RWPE2 (cell line): ENCODE data around the gene MAP2K7.

ENCODE experiments used
- ATAC-seq: fragments of 200-7000 bp; cut with Tn5 transposase; 3 replicates; pipeline ENCODE4 v1.9.1; 2021; ENCODE audit warnings: low read depth
- DNase-seq: peaks from one replicate; pipeline ENCODE4 v3.0.0-alpha.2; 2020; ENCODE audit warnings: low spot score
- H3K27ac ChIP-seq: fragments of 450-650 bp; 2 replicates; pipeline ENCODE4 v1.5.1; 2017; ENCODE audit warnings: mild to moderate bottlenecking; ENCODE audit not compliant: poor library complexity, severe bottlenecking
- H3K27me3 ChIP-seq: fragments of 250-450 bp; sonication (Bioruptor Pico); 2 replicates; pipeline ENCODE4 v1.5.1; 2021; ENCODE audit warnings: mild to moderate bottlenecking, moderate library complexity; ENCODE audit not compliant: insufficient read depth, poor library complexity, severe bottlenecking
- H3K36me3 ChIP-seq: fragments of 250-450 bp; sonication (Bioruptor Pico); 2 replicates; pipeline ENCODE4 v1.5.1; 2020; ENCODE audit warnings: low read depth, mild to moderate bottlenecking, moderate library complexity
- H3K4me1 ChIP-seq: fragments of 250-450 bp; sonication (Bioruptor Pico); 2 replicates; pipeline ENCODE4 v1.5.1; 2021; ENCODE audit warnings: mild to moderate bottlenecking, moderate library complexity; ENCODE audit not compliant: insufficient read depth, poor library complexity, severe bottlenecking
- H3K4me3 ChIP-seq: fragments of 250-450 bp; sonication (Bioruptor Pico); 2 replicates; pipeline ENCODE4 v1.5.1; 2021; ENCODE audit warnings: mild to moderate bottlenecking, moderate library complexity; ENCODE audit not compliant: severe bottlenecking
- H3K9me3 ChIP-seq: fragments of 250-450 bp; sonication (Bioruptor Pico); 2 replicates; pipeline ENCODE4 v1.5.1; 2021; ENCODE audit warnings: mild to moderate bottlenecking, moderate library complexity; ENCODE audit not compliant: severe bottlenecking
- CTCF ChIP-seq: fragments of 450-650 bp; IDR thresholded peaks from one replicate; pipeline ENCODE4 v1.5.1; 2017; ENCODE audit warnings: mild to moderate bottlenecking, moderate library complexity; ENCODE audit not compliant: poor library complexity, severe bottlenecking

Gene MAP2K7

GRCh38 chr19:7924241-7924640 is 20.6 kb downstream of the MAP2K7 start:
- no peak overlapping the region for H3K4me3 ChIP-seq
- no peak for TF ChIP-seq CTCF
- no peak for ATAC-seq
- peaks cover 10% of the 10 kb centered on the region for H3K4me1 ChIP-seq
- H3K9me3 ChIP-seq = no peaks in the 10 kb centered on the region
- no peaks in the 10 kb centered on the region for H3K27me3 ChIP-seq
- H3K36me3 ChIP-seq = no peaks in the 10 kb centered on the region; the same call in 1 of the 2 replicates
- DNase-seq = no peak
- H3K27ac ChIP-seq = no peak overlapping the region

- H3K27me3 ChIP-seq = no peaks in the 10 kb centered on the region
- H3K36me3 ChIP-seq = peaks cover under 1% of the 10 kb centered on the region; the same call in 1 of the 2 replicates
- no peaks in the 10 kb centered on the region for H3K9me3 ChIP-seq
- peaks cover 12% of the 10 kb centered on the region for H3K4me1 ChIP-seq
- ATAC-seq = no peak
- no peak overlapping the region for H3K27ac ChIP-seq
- no peak for DNase-seq
- no peak for TF ChIP-seq CTCF
- H3K4me3 ChIP-seq = peak overlapping the region; percentile 31
These were observed 21.0 kb downstream of the MAP2K7 start for GRCh38 chr19:7924651-7925170.

- peaks cover 15% of the 10 kb centered on the region for H3K4me1 ChIP-seq
- ATAC-seq = no peak
- no peak overlapping the region for H3K27ac ChIP-seq
- H3K36me3 ChIP-seq = peaks cover 6% of the 10 kb centered on the region
- H3K4me3 ChIP-seq = peak overlapping the region; percentile 31
- no peaks in the 10 kb centered on the region for H3K9me3 ChIP-seq
- TF ChIP-seq CTCF = peak; percentile 76
- H3K27me3 ChIP-seq = no peaks in the 10 kb centered on the region
- peak; percentile 70 for DNase-seq
These were observed 21.6 kb downstream of the MAP2K7 start for GRCh38 chr19:7925171-7925851.

GRCh38 chr19:7926021-7926726 is 22.5 kb downstream of the MAP2K7 start, which contains the start of gene CTXN1:
Gene CTXN1, minus strand, starts transcription at chr19:7926135. Its CDS starts 597 bp downstream, at chr19:7925538.
- Histone ChIP-seq H3K27ac (no peak within 1 kb of the TSS), H3K27me3 (no peaks in the 10 kb centered on the region), H3K9me3 (no peaks in the 10 kb centered on the region), H3K4me3 (peak within 1 kb of the TSS; percentile 31), H3K4me1 (peaks cover 15% of the 10 kb centered on the region), H3K36me3 (peaks cover 15% of the 10 kb centered on the region)
- ATAC-seq (no peak), DNase-seq (no peak)
- no peak for TF ChIP-seq CTCF
